Breast epithelium (tissue), 3 donors: Measurements from ENCODE around the gene NLGN4X.

Experiments
- CTCF ChIP-seq, 3 donors: fragments of 450-650 bp; IDR thresholded peaks; one replicate each; pipeline ENCODE4 v1.5.1; 2016 to 2017; ENCODE audit warnings: antibody characterized with exemption in 3 of 3, mild to moderate bottlenecking in 3 of 3, moderate library complexity in 3 of 3
- POLR2A ChIP-seq: fragments of 450-650 bp; IDR thresholded peaks from one replicate; pipeline ENCODE4 v1.6.1; 2016; ENCODE audit warnings: antibody characterized with exemption, mild to moderate bottlenecking, moderate library complexity
- POLR2AphosphoS5 ChIP-seq, 3 donors: sonication (generic); formaldehyde crosslinking; IDR thresholded peaks; one replicate each; pipeline ENCODE4 v1.6.1; 2017; ENCODE audit warnings: antibody characterized with exemption in 3 of 3

GRCh38 chrX:5971300-5971699 lies 257.4 kb downstream of the NLGN4X start:
- no peak for TF ChIP-seq CTCF (IDR thresholded peaks at IDR 0.05)
- no peak for TF ChIP-seq POLR2AphosphoS5 (IDR thresholded peaks at IDR 0.05)
- TF ChIP-seq POLR2A: no peak
